Cortex of kidney (tissue), 1 donor: ENCODE results near the gene PRDM5.

Source experiments
- DNase-seq: peaks from one replicate; lab custom pipeline; 2025; lab: John Stamatoyannopoulos, UW

PRDM5 gene

DNA sequence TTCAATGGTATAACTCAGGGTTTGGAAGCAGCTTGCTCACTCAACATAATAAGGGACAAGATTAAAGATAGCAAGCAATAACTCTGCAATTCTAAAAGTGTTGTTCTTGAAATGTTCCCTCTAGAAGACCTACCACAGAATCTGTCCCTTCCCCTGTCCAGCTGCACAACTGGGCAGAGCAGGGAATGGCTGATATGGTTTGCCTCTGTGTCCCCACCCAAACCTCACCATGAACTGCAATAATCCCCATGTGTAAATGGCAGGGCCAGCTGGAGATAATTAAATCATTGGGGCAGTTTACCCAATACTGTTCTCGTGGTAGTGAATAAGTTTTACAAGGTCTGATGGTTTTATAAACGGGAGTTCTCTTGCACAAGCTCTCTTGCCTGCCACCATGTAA, 19.1 kb downstream of the PRDM5 start:
- DNase-seq: no peak

DNA sequence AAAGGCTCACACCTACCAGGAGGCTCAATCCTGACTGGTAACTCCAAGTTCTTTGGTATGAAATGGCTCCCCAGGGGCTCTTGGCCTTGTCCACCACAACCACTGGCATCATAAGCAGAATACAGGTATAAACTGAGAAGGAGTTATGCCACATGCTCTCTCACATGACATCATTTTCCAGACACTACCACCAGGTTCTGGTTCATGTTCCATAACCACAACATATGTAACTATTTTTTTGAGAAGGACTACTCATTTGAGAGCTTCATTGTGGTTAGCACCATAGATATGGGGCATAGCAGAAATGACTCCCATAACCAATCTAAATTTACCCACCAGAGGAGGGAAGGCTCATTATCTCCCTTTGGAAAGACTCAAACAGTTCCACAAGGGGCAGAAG, 19.6 kb downstream of the PRDM5 start:
- no peak for DNase-seq

DNA sequence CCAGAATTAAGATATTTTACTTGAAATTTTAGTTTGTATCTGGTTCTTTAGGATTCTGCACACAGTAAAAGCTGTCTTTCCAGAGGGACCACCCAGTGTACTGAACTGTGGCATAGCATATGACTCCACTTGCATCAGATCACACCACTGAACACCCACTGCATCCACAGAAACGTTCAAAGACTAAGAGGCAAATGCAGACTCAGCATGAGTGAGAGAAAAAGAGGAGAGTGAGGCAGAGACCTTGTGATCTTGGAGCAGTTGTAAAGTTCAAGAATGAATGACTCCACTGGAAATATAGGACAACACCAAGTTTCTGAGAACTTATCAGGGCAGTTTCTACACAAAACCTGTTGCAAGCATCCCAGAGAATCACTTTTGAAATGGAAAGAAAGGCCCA, 20.8 kb downstream of the PRDM5 start:
- DNase-seq: no peak

DNA sequence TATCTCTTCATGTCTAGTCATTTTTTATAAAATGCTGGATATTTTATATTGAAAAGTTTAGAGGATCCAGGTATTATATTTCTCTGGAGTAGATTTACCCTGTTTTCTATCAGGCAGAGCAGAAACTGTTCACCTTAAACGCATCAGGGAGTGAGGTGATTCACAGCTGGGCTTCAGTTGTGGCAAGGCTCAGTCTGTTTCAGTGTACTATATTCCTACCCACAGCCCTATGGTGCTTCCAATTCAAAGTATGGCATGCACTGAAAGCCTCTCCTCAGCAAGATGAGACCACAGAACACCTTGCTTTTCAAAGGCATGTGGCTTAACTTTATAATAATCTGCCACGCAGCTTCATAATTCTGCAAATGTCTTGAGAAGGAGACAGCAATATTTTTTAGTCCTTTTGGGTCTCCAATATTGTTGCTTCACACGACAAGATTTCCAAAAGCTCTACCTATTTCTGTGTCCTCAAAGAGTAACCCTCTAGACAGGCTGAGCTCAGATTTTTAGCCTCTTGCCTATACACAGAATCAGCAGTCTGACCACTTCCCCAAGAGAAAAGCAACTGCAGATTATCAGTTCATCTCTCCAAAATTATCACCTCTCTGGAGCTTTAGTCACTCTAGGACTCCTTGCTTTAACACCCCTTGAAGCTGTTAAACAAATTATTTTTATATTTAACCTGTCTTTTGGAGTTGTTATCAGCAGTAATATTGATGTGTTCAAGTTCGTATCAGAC, 24.4 kb downstream of the PRDM5 start:
- DNase-seq: no peak

DNA sequence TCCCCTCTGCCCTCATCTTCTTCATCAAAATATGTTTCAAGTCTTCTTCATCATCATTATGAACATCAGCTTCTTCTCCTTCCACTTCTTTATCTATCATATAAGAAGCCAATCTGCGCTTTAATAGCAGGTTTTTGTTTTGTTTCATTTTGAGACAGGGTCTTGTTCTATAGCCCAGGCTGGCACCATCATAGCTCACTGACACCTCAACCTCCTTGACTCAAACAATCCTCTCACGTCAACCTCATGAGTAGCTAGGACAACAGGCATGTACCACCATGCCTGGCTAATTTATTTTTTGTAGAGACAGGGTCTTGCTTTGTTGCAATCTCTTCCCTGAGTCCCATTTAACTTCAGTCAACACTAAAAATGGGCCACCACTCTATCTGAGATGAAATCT, 27.0 kb downstream of the PRDM5 start:
- no peak for DNase-seq

DNA sequence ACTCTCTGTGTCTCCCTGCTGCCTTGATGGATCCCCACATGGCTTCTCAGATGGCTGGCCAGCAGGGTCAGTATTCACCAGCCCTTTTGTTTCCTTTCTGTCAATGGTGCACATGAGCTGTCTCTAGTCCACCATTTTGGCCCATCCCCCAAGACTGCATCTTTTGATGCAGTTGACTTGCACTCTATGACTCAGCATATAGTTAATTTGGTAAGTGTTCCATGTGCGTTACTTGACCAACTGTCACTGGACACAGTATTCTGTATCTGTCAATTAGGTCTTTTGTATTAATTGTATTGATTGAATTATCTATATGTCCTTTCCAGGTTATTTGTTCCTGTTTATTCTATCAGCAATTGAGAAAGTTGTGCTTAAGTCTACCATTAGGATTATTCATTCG, 29.2 kb downstream of the PRDM5 start:
- no peak for DNase-seq

DNA sequence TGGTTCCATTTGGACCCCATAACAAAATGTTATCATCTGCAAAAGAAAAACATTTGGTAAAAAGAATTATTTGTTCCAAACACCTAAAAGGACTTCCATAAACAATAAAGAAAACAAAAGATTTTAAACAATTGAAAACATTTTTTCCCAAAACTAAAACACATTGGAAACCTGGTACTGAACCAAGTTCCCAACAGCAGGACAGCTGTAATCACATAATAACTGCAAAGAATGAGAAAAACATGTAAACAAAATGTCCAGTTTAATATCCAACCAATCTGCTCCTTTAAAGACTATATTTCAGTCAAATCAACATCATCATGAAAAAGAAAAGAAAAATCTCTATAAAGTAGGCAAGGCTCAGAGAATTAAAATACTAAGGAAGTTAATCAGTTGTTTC, 36.3 kb downstream of the PRDM5 start:
- DNase-seq: no peak

DNA sequence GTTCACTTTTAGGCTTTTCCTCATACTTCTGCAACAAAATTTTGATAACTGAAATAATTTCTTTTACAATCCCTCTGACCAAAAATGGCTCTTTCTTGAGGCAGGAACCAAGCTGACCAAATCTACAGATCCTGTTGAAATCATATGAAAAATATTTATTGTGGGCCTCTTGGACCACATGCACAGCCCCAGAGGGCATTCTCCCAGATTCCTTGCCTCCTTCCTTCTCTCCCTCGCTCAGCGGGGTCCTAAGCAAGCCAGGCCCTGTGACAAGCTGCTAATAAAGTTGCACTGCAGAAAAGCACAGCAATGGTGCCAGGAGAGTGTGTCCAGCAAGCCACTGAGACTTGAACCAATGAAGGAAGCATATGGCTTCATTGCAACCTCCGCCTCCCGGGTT, 40.7 kb downstream of the PRDM5 start:
- DNase-seq: no peak

DNA sequence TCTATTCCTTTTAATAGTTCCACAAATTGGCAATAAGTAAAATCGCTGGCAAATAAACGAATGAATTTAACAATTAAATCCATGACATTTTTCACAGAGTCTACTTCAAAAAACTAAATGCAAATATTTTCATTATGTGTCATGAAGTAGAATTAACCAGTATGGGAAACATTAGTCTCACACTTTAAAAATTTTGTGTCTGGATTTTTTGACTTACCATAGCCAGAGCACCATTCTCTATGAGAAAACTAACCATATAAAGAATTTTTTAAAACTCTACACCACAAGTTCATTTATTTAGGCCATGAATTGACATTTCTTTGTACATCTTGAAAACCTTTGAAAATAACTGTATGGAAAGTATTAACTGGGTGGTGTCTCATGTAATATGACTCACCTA, 41.2 kb downstream of the PRDM5 start:
- no peak for DNase-seq

DNA sequence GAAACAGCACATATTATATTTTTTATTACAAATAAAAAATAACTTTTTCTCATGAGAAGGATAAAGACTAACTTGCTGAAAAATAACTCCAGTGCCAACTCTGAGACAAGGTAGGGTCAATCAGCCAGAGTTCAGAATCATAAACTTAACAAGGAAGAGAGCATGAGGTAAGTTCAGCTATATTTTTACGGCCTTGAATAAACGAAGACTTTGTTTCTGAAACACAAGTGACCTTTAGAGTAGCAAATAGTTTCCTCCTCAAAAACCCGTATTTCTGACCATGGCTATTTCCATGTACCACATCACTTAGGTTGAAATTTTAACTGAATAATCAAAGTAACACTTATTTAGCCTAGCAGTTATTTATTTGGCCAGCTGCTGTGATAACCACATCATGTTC, 45.5 kb downstream of the PRDM5 start:
- no peak for DNase-seq

DNA sequence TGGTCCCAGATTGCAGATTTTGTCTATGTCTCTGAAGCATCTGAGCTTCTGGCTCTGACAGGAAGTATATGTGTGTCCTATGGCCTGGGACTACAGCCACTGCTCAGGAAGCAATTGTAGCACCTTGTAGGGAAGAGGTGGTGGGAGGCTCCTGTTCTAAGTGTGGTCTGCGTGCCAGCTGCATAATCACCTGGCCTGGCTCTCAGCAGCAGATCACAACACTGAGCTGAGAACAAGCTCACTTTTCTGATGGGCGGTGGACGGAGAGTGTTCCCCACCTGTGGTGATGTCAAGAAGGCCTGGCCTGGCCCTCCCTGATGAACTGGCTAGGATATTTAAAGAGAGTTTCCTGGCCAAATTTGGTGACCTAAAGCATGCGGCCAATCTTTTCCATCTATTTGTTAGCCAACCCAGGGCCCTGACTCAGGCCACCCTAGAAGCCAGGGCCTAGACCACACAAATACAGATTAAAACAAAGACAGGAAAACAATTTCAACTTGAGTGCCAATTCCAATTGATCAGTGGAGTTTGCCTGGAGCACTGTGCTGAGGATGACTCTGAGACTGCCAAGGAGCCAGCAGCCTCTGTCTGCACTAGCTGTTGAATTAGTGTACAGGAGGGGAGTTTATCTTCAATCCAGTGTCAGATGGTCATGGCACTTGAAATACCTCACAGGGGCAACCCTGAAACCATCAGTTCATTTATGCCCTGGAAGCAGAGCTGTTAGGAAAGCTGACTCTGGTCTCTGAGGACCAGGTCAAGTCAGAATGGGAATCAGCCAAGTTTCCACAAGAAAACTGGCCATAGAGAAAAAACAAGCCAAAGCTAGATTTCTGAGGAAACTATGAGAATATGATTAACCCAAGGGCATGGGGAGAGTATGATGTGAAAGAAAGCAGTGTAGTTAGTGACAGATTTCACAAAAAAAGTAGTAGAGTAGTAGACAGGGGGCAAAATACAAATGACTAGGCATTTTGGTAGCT, 47.4 kb downstream of the PRDM5 start:
- DNase-seq: no peak

DNA sequence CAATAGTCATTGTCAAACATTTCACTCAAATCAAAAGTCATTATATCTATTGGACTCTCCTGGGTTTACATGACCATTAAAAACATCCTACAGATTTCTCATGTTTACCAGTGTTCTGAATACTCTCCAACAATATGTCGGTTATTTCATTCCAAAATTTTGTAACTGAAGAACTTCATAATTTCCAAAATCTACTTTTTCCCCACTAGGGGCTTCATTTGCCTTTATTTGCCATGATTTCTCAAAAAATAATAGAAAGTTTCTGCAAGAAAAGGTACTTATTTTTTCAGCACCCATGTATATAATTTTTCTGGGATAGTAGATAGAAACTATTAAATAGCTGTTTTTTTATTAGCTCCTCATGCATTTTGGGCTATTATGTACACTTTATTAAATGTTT, 49.0 kb downstream of the PRDM5 start:
- no peak for DNase-seq

DNA sequence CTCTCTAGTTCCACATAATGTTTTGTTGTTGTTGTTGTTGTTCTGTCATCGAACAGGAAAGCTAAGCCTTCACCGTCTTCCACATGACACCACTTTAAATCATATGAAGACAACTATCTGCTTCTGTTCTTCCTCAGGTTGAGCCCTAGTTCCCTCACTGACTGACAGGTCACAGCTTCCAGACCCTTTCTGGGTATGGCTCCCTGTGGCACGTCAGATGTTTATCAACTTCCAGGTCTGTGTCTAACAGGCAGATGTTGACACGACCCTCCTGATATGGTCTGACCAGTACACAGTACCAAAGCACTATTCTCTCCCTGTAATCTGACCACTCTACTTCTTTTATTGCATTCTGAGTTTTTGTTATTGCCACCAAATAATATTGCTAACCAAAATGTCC, 51.4 kb downstream of the PRDM5 start:
- DNase-seq: no peak

DNA sequence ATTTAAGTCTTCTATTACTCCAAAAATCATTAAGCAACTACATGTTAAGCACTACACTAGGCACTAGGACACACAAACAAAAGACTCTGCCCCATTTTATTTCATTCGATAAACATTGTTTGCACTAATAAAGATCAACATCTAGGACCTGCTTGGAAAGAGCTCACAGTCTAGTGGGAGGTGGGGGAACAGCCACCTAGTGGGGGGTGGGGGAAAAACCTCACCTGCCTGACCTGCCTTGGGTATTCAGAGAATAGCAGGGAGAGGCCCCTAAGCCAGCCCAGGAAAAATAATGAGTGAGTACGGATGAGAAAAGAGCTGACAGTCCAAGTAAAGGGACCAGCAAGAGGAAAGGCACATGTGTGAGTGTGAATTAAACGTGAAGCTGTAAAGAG, 52.2 kb downstream of the PRDM5 start:
- no peak for DNase-seq

DNA sequence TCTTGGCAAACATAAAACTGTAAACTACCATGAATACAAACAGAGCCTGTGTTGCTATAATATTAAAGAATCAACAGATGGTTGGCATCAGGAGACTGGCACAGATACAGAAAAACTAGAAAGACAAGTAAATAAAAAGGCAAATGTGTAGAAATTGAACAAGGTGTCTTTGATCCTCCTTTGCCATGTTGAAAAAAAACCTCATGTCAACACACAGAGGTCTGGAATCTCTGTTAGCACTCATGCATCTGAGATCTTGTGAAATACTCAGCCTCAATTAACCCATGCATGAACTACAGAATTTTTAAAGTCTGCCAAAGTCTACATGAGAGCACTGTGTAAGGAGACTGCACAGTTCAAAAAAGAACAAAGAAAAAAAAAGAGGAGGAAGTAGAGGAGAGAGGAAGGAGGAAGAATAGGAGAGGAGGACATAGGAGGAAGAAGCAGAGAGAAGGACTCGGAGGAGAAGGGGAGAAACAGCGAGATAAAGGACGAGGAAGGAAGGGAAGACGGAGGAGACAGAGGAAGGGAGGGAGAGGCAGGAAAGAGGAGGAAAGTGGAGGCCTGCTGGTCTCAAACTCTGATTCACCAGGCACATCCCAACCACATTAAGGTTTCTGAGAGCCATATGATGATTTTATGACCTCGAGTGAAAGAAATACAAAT, 52.8 kb downstream of the PRDM5 start:
- no peak for DNase-seq

DNA sequence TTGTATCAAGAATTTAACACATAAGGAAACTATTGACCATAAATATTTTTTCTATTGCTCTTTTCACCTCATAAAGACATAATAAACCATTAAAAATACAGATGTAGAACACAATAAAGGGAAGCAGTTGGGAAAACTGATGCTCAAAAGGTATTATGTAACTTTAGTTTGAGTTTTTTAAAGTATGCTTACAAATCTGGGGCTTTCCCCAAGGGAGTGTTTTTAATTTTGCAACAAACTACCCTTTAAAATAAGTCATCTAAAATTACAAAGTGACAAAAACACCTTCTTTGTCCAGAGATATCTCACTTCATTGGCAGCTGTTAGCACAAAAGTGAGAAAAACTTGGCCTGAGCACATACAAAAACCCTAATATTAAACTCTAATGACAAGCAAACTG, 55.0 kb downstream of the PRDM5 start:
- no peak for DNase-seq

DNA sequence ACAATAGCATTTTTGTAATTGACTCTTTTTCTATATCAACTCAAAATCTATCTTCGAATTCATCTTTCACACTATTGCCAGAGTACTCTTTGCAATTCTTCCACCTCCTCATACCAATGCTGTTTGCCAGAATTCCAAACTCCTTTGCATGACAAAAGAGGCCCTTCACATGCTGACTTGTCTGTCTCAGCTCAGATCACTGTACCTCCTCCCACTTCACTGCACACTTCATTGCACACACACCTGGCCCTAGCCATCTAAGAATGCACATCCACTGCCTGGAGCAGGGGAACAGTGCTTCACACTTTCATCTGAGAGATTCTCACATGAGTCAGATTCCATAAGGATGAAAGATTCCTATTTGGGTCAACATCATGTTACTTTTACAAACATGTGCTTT, 56.5 kb downstream of the PRDM5 start:
- DNase-seq: no peak

DNA sequence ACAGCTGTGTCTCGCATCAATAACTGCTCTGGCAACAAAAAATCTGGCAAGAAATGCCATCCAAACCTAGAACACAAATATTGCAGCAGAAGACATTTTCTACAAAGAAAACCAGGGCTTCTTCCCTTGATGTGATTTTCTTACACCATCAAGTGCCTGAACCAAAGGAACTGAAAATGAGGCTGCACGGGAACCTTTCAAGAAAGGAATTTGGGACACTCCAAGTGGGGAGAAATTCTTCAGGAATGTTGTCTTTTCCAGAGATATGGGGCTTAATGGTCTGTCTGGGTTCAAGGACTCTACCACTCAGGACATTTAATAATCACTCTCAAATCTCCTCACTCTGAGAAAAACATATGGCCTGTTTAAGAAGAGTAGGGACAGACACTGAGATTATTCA, 57.6 kb downstream of the PRDM5 start:
- DNase-seq: no peak

DNA sequence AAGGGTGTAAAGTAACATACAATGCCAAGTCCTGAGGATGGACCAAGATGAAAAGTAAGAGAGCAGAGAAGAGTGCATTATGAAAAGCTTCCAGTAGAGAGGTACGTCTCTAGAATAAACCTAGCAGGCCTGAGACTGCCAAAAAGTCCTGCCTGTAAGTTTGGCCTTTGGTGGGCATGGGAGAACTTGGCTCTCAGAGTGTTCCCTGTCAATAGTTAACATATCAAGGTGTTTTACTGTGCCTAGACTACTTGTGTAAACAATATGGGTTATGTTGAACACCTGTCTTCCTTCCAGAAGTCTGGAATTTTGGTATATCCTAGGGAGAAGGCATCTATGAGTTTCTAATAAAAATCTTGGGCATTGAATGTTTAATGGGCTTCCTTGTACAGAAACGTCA, 60.1 kb downstream of the PRDM5 start:
- DNase-seq: no peak

DNA sequence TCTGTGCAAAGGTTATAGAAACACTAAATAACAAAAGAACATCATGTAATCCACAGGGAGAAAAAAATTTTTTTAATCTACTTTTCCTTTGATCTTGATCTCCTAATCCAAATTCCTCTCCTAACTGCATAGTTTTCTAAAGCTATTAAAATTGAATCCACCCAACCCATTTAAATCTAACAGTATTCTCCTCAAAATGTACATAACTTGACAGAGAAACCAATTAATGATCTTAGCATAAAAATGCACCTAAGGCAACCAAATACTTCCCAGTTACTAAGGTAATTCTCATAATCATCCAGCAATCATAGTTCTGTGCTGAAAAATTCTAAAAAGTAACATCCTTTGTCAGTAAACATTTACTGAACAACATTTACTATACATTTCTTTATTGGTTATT, 60.7 kb downstream of the PRDM5 start:
- DNase-seq: no peak

DNA sequence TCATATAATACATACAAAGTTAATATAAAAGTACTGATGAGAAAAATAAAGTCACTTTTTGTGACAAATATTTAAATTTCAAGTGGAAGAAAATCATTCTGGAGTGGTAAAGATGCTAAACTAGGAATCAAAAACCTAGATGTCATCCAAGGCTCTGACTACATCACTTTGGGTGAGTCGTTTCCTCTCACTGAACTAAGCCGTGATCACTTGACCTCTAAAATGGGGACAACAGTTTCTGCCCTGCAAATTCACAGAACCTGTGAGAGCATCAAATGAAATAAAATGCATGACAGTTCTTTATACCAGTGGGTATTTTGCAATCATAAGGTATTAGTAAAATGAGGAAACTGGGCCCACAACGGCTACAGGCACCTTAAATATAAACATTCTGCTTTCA, 63.8 kb downstream of the PRDM5 start:
- no peak for DNase-seq

DNA sequence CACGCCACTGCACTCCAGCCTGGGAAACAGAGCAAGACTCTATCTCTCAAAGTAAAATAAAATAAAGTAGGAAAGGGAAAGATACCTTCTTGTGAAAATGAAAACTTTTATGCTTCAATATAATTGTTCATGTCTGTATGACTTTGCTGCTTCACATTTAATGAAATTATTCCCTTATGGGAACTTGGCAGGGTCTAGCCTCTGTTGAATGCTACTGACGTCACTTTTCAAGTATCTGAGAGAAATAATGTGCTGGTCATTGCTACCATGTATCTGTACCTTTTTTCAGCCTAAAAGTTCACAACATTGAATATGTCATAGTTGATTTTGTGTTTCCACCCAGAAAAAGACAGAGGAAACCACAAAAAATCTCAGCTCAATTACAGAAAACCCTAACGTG, 65.2 kb downstream of the PRDM5 start:
- no peak for DNase-seq

DNA sequence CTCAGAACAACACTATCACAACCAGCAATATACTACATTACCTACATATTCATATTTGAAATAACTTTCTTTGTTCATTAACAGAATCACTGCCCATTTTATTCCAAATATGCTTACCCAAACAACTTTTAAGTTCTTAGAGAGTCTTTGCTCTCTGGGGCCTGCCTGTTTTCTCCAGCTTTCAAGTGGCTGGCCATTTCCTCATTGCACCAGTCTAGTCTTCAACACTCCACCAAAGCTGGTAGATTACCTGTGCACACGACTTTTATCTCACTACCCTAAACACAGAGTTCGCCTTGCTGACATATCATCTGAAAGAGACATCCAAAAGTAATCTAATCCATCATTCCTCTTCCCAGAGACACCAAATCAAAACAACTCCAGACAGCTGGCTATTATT, 66.2 kb downstream of the PRDM5 start:
- no peak for DNase-seq
